Progenitor cell of endocrine pancreas (in vitro differentiated cells): ENCODE results near the gene SCNN1B. TPM values are rescaled to one million over a fixed set of nuclear protein-coding genes. Genes with fewer than 3 reads are reported as not detected.
A peak's percentile ranks its signal among the peaks of the same experiment; 100 is the strongest.
"Not testable (repeated sequence)": the region's sequence is repeated elsewhere in the genome, so short reads cannot be mapped to it uniquely, and the experiment has no call there.

Source experiments
- DNase-seq: peaks from one replicate; pipeline ENCODE4 v3.0.0; 2021; ENCODE audit warnings: low spot score; ENCODE audit not compliant: unreplicated experiment
- H3K27ac Mint-ChIP-seq: 2 replicates; pipeline ENCODE4 v1.8.0; 2021; ENCODE audit warnings: mild to moderate bottlenecking, moderate library complexity, mixed read lengths
- H3K27me3 Mint-ChIP-seq: 2 replicates; pipeline ENCODE4 v1.8.0; 2021; ENCODE audit warnings: mixed read lengths
- H3K36me3 Mint-ChIP-seq: 2 replicates; pipeline ENCODE4 v1.8.0; 2022; ENCODE audit warnings: mixed read lengths; ENCODE audit not compliant: insufficient read depth
- H3K4me1 Mint-ChIP-seq: 2 replicates; pipeline ENCODE4 v1.8.0; 2021; ENCODE audit warnings: low read depth, mixed read lengths
- H3K4me3 Mint-ChIP-seq: 2 replicates; pipeline ENCODE4 v1.8.0; 2021; ENCODE audit warnings: low read depth, mild to moderate bottlenecking, moderate library complexity, mixed read lengths
- H3K9me3 Mint-ChIP-seq: 2 replicates; pipeline ENCODE4 v1.8.0; 2021; ENCODE audit warnings: low read depth, mixed read lengths
- CTCF ChIP-seq: fragments of 200-600 bp; sonication (generic); IDR thresholded peaks from one replicate; pipeline ENCODE4 v1.5.0; 2021; ENCODE audit warnings: antibody characterized with exemption, mild to moderate bottlenecking; ENCODE audit not compliant: unreplicated experiment
- total RNA-seq: library from RNA; stranded (reverse); gene quantifications from 2 replicates; pipeline ENCODE4 v1.2.1, GENCODE V29; 2021

SCNN1B gene
- total RNA-seq, 1 donor from 2014 or later, result not detected

- Mint-ChIP-seq H3K4me1 (peaks cover 2% of the 10 kb centered on the region), H3K9me3 (no peaks in the 10 kb centered on the region), H3K36me3 (peaks cover 10% of the 10 kb centered on the region), H3K27me3 (no peaks in the 10 kb centered on the region), H3K27ac (no peak overlapping the region), H3K4me3 (no peak overlapping the region)
- no peak for TF ChIP-seq CTCF
- DNase-seq, result no peak
Measured at GRCh38 chr16:23394141-23394831, 92.2 kb downstream of the SCNN1B start.

- H3K36me3 Mint-ChIP-seq, result peaks cover 14% of the 10 kb centered on the region
- no peak overlapping the region for H3K27ac Mint-ChIP-seq
- peaks cover 2% of the 10 kb centered on the region for H3K4me1 Mint-ChIP-seq
- H3K27me3 Mint-ChIP-seq, result no peaks in the 10 kb centered on the region
- TF ChIP-seq CTCF, result no peak
- DNase-seq, result no peak
- H3K4me3 Mint-ChIP-seq, result no peak overlapping the region
- H3K9me3 Mint-ChIP-seq, result no peaks in the 10 kb centered on the region
Measured at GRCh38 chr16:23395732-23396131, 93.6 kb downstream of the SCNN1B start.

GRCh38 chr16:23397464-23397863, 95.4 kb downstream of the SCNN1B start:
- Mint-ChIP-seq H3K27me3 (no peaks in the 10 kb centered on the region), H3K4me3 (no peak overlapping the region), H3K9me3 (no peaks in the 10 kb centered on the region), H3K36me3 (peaks cover 17% of the 10 kb centered on the region), H3K27ac (no peak overlapping the region), H3K4me1 (peaks cover 2% of the 10 kb centered on the region)
- TF ChIP-seq CTCF, result no peak
- DNase-seq, result no peak

GRCh38 chr16:23398987-23399805, 97.1 kb downstream of the SCNN1B start:
- H3K27me3 Mint-ChIP-seq, result no peaks in the 10 kb centered on the region
- TF ChIP-seq CTCF, result no peak
- no peaks in the 10 kb centered on the region for H3K9me3 Mint-ChIP-seq
- no peak for DNase-seq
- peaks cover 19% of the 10 kb centered on the region for H3K36me3 Mint-ChIP-seq
- peaks cover 2% of the 10 kb centered on the region for H3K4me1 Mint-ChIP-seq
- no peak overlapping the region for H3K4me3 Mint-ChIP-seq
- H3K27ac Mint-ChIP-seq, result no peak overlapping the region

GRCh38 chr16:23400447-23400846, 98.3 kb downstream of the SCNN1B start:
- H3K4me1 Mint-ChIP-seq, DNase-seq, H3K4me3 Mint-ChIP-seq, H3K9me3 Mint-ChIP-seq, H3K27me3 Mint-ChIP-seq: not testable (repeated sequence)
- Mint-ChIP-seq H3K27ac (peak overlapping the region; percentile 73), H3K36me3 (peaks cover 21% of the 10 kb centered on the region)
